ENCODE data around the gene LRRC2. TPM values are rescaled to one million over a fixed set of nuclear protein-coding genes. Genes with fewer than 3 reads are reported as not detected.
"Not testable (repeated sequence)": the region's sequence is repeated elsewhere in the genome, so short reads cannot be mapped to it uniquely, and the experiment has no call there.

LRRC2 gene
- total and polyA plus RNA-seq, 4 experiments from 2014 or later, result 0.09 to 1.0 (median 0.50) TPM; not detected in 1

DNA sequence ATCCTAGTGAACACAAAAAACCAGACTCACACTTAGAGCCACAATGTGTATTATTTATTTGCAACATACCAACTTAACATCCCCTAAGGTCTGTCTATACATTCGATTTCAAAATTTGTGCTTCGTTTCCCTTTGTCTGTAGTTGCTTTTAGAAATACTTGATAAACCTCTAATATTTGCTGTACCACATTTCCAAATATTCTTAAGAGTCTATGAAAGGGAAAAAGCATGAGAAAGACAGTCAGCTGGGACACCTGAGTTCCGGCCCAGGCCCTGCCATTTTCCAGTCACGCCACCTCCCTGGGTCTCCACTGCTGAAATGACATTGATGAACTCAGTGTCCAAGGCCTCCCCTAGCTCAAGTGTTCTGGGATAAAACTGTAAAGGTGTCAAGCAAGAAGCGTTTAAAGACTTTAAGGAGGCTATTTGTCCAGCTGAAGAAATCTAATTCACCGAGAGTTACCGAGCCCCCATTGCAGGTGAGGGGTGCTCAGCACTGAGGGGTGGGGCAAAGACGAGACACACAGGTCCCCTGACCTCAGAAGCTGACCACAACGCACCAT, 26.6 kb downstream of the LRRC2 start:
- intact Hi-C loops (cut with micrococcal nuclease), result loop anchor here (1.0 to 2.0 kb wide), 2 partner anchors 19 kb away; no protein-coding TSS in a partner anchor
- Histone ChIP-seq H3K4me3 (ENCODE audit: low read length in 2 of 2) (peak overlapping the region; percentile 5 to 42), H3K27ac (ENCODE audit: low read depth, low read length) (peak overlapping the region; percentile 51), H3K9me3 (ENCODE audit: control insufficient read depth in 1 of 2, low read length in 2 of 2) (no peaks in the 10 kb centered on the region), H3K27me3 (ENCODE audit: insufficient read depth, low read length) (no peaks in the 10 kb centered on the region), H3K4me1 (ENCODE audit: insufficient read depth, low read length) (peaks cover 52% of the 10 kb centered on the region), H3K36me3 (ENCODE audit: insufficient read depth, low read length) (no peaks in the 10 kb centered on the region)
- ChIA-PET CTCF (ENCODE audit: partially characterized antibody) (interaction anchor here (0.7 to 8.6 kb wide), 11 partner anchors 9 to 91 kb away, joined by 3 to 118 read pairs (median 5); partner anchors contain the start of gene RTP3), POLR2A (ENCODE audit: partially characterized antibody) (interaction anchor here (0.7 to 2.9 kb wide), 15 partner anchors 10 to 850 kb away, joined by 3 to 46 read pairs (median 4); no protein-coding TSS in a partner anchor)
- no peak for DNase-seq
- H3K9me3 Mint-ChIP-seq, result peaks cover 0 to 1% (median 0%) of the 10 kb centered on the region in 8 donors
- H3K27me3 Mint-ChIP-seq, result no peaks in the 10 kb centered on the region
- peak overlapping the region; percentile 88 to 97 (median 96) for H3K27ac Mint-ChIP-seq
- no peaks in the 10 kb centered on the region for H3K36me3 Mint-ChIP-seq
- H3K4me1 Mint-ChIP-seq, result peaks cover 29 to 60% (median 46%) of the 10 kb centered on the region in 4 donors
- H3K4me3 Mint-ChIP-seq, result peak overlapping the region; percentile 65 to 85 (median 78)

DNA sequence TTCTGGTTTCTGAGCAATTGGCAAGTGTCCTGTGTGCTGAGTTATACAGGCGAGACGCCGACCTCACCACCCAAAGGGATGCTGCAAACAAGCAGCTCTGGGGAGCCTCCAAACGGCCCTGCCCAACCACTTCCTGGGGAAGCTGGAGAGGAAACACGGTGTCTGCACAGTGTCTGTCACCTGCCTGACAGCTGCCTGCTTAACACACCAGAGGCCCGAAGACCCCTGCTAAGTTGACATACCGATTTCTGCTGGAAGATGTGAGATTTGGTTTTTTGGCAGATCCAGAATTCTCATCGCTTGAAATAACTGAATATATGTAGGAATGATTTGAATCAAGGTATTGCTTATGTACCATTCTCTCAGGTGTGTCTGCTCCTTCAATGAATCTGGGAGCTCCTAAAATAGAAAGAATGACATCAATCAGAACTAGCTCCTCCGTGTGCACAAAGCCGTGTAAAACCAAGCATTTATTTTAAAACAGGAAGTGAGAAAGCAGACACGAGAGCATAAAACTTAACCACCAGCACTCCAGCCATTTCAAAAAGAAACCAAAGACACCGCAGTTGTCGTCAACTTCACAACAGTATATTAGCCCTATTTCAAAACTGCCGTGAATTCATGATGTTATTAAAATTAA, 27.2 kb downstream of the LRRC2 start:
- Histone ChIP-seq H3K36me3 (ENCODE audit: insufficient read depth, low read length) (no peaks in the 10 kb centered on the region), H3K9me3 (ENCODE audit: control insufficient read depth in 1 of 2, low read length in 2 of 2) (no peaks in the 10 kb centered on the region), H3K27ac (ENCODE audit: low read depth, low read length) (peak overlapping the region; percentile 51), H3K4me1 (ENCODE audit: insufficient read depth, low read length) (peaks cover 52% of the 10 kb centered on the region), H3K27me3 (ENCODE audit: insufficient read depth, low read length) (no peaks in the 10 kb centered on the region), H3K4me3 (ENCODE audit: low read length in 2 of 2) (peak overlapping the region; percentile 5 to 42)
- Mint-ChIP-seq H3K4me3 (peak overlapping the region; percentile 65 to 85 (median 78)), H3K27me3 (no peaks in the 10 kb centered on the region), H3K9me3 (peaks cover 0 to 1% (median 0%) of the 10 kb centered on the region in 8 donors), H3K36me3 (no peaks in the 10 kb centered on the region), H3K4me1 (peaks cover 29 to 60% (median 46%) of the 10 kb centered on the region in 4 donors), H3K27ac (peak overlapping the region; percentile 88 to 97 (median 96))
- CTCF ChIA-PET (ENCODE audit: partially characterized antibody), result interaction anchor here (1.1 to 8.6 kb wide), 11 partner anchors 9 to 91 kb away, joined by 3 to 118 read pairs (median 5); partner anchors contain the start of gene RTP3
- intact Hi-C loops (cut with micrococcal nuclease), result loop anchor here (1.0 to 2.0 kb wide), 3 partner anchors 18 to 51 kb away; no protein-coding TSS in a partner anchor
- POLR2A ChIA-PET (ENCODE audit: partially characterized antibody), result interaction anchor here (0.6 to 2.9 kb wide), 17 partner anchors 10 to 849 kb away, joined by 3 to 46 read pairs (median 4); partner anchors contain the start of gene CCR5
- DNase-seq, result peak; percentile 83 to 95 (median 86)

DNA sequence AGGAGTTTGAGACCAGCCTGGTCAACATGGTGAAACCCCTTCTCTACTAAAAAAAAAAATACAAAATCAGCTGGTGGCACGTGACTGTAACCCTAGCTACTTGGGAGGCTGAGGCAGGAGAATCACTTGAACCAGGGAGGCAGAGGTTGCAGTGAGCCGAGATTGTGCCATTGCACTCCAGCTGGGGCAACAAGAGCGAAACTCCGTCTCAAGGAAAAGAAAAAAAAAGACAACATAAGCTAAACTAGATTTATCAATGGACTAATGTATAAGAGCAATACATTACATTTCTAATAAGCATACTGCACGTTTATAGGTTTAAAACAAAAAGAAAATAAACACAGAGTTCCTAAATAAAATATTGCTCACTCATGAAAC, 27.7 kb downstream of the LRRC2 start:
- peak overlapping the region; percentile 88 to 97 (median 96) for H3K27ac Mint-ChIP-seq
- H3K36me3 Mint-ChIP-seq; DNase-seq; H3K9me3 Mint-ChIP-seq; H3K27me3 Mint-ChIP-seq; H3K9me3 ChIP-seq (ENCODE audit: control insufficient read depth in 1 of 2, low read length in 2 of 2); H3K36me3 ChIP-seq (ENCODE audit: insufficient read depth, low read length); H3K4me3 ChIP-seq (ENCODE audit: low read length in 2 of 2); H3K27me3 ChIP-seq (ENCODE audit: insufficient read depth, low read length): not testable (repeated sequence)
- intact Hi-C loops (cut with micrococcal nuclease), result loop anchor here (1.0 to 2.0 kb wide), 2 partner anchors 18 to 50 kb away; no protein-coding TSS in a partner anchor
- POLR2A ChIA-PET (ENCODE audit: partially characterized antibody), result interaction anchor here (0.6 to 2.9 kb wide), 17 partner anchors 11 to 849 kb away, joined by 3 to 46 read pairs (median 4); partner anchors contain the start of gene CCR5
- H3K4me1 Mint-ChIP-seq, result peaks cover 29 to 60% (median 46%) of the 10 kb centered on the region in 4 donors
- Histone ChIP-seq H3K27ac (ENCODE audit: low read depth, low read length) (peak overlapping the region; percentile 51), H3K4me1 (ENCODE audit: insufficient read depth, low read length) (peaks cover 52% of the 10 kb centered on the region)
- CTCF ChIA-PET (ENCODE audit: partially characterized antibody), result interaction anchor here (1.1 to 8.6 kb wide), 11 partner anchors 10 to 92 kb away, joined by 3 to 118 read pairs (median 5); partner anchors contain the start of gene RTP3
- peak overlapping the region; percentile 65 to 85 (median 78) for H3K4me3 Mint-ChIP-seq

DNA sequence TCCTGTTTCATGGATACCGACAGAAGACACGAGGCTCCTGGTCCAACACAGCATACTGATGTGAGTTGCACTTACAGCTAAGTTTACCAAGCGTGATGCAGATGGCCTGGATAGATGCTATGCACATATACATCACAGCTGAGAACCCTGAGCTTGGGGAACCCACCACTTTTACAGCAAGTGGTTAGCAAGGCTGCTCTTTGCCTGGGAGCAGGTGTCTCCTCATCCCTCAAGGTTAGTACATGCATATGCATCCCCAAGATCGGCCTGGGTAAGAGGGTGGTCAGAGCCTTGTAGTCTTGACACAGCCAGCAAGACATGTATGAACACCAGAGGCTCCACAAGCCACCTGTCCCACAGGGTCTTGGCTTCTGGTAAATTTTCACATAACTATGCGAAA, 28.3 kb downstream of the LRRC2 start:
- no peaks in the 10 kb centered on the region for H3K27me3 Mint-ChIP-seq
- no peaks in the 10 kb centered on the region for H3K27me3 ChIP-seq (ENCODE audit: insufficient read depth, low read length)
- no peaks in the 10 kb centered on the region for H3K36me3 Mint-ChIP-seq
- H3K4me3 ChIP-seq (ENCODE audit: low read length in 2 of 2), result no peak overlapping the region
- H3K4me1 ChIP-seq (ENCODE audit: insufficient read depth, low read length), result peaks cover 52% of the 10 kb centered on the region
- peak overlapping the region; percentile 84 to 97 (median 94) for H3K27ac Mint-ChIP-seq
- ChIA-PET POLR2A (ENCODE audit: partially characterized antibody) (interaction anchor here (0.8 to 2.9 kb wide), 5 partner anchors 12 to 92 kb away, joined by 4 to 46 read pairs (median 12); no protein-coding TSS in a partner anchor), CTCF (ENCODE audit: partially characterized antibody) (interaction anchor here (1.2 to 8.6 kb wide), 6 partner anchors 10 to 49 kb away, joined by 3 to 118 read pairs (median 22); partner anchors contain the start of gene RTP3)
- H3K9me3 ChIP-seq (ENCODE audit: control insufficient read depth in 1 of 2, low read length in 2 of 2), result no peaks in the 10 kb centered on the region
- intact Hi-C loops (cut with micrococcal nuclease), result loop anchor here (1.0 to 2.0 kb wide), 2 partner anchors 17 to 49 kb away; no protein-coding TSS in a partner anchor
- no peak for DNase-seq
- H3K36me3 ChIP-seq (ENCODE audit: insufficient read depth, low read length), result no peaks in the 10 kb centered on the region
- H3K4me3 Mint-ChIP-seq, result peak overlapping the region in 7 of 8 donors; percentile 49 to 85 (median 71)
- H3K4me1 Mint-ChIP-seq, result peaks cover 29 to 59% (median 44%) of the 10 kb centered on the region in 4 donors
- H3K9me3 Mint-ChIP-seq, result peaks cover 0 to 1% (median 0%) of the 10 kb centered on the region in 8 donors
- H3K27ac ChIP-seq (ENCODE audit: low read depth, low read length), result no peak overlapping the region

DNA sequence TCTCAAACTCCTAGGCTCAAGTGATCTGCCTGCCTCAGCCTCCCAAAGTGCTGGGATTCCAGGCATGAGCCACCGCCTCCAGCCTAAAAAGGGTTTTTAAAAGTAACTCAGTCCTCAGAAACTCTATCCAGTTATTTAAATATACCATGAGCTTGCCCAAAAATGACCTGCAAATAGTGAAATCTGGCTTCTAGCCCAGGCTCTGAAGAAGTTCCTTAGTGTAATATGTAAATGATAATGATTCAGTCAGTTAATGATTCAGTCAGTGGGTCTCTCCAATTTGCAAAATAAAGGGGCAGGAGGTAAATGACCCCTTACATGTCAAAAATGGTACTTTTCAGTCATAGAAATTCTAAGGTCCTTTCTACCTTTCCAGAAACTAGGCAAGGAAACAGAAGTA, 28.8 kb downstream of the LRRC2 start:
- no peak overlapping the region for H3K4me3 ChIP-seq (ENCODE audit: low read length in 2 of 2)
- intact Hi-C loops (cut with micrococcal nuclease), result no loop called here
- ChIA-PET POLR2A (ENCODE audit: partially characterized antibody) (interaction anchor here (2.4 to 2.5 kb wide), 2 partner anchors 21 to 41 kb away, joined by 11 to 25 read pairs; no protein-coding TSS in a partner anchor), CTCF (ENCODE audit: partially characterized antibody) (interaction anchor here (3.1 to 8.6 kb wide), 2 partner anchors 20 to 48 kb away, joined by 34 to 118 read pairs; no protein-coding TSS in a partner anchor)
- H3K27me3 ChIP-seq (ENCODE audit: insufficient read depth, low read length), result no peaks in the 10 kb centered on the region
- Mint-ChIP-seq H3K4me1 (peaks cover 29 to 56% (median 43%) of the 10 kb centered on the region in 4 donors), H3K9me3 (peaks cover 0 to 1% (median 0%) of the 10 kb centered on the region in 8 donors), H3K36me3 (no peaks in the 10 kb centered on the region), H3K27ac (peak overlapping the region in 2 of 7 donors; percentile 29 to 88), H3K4me3 (no peak overlapping the region), H3K27me3 (no peaks in the 10 kb centered on the region)
- peaks cover 52% of the 10 kb centered on the region for H3K4me1 ChIP-seq (ENCODE audit: insufficient read depth, low read length)
- DNase-seq, result no peak
- no peaks in the 10 kb centered on the region for H3K36me3 ChIP-seq (ENCODE audit: insufficient read depth, low read length)
- no peak overlapping the region for H3K27ac ChIP-seq (ENCODE audit: low read depth, low read length)
- no peaks in the 10 kb centered on the region for H3K9me3 ChIP-seq (ENCODE audit: control insufficient read depth in 1 of 2, low read length in 2 of 2)

DNA sequence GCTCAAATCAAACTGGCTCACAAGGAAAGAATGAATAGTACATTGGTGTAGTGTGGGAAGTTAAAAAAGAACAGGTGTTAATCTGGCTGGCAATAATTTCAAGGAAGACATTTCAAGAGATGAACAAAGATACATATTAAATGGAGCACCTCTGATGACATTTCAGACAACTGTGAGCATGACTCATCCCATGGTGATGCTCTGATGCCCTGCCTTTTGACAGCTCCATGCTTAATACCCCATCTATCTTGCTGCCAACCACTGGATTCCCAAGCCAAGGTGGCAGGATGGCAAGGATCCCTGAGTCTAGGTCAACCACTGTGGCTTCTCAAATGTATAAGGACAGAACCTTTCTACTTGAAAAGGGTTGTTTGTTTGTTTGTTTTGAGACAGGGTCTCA, 29.3 kb downstream of the LRRC2 start:
- H3K9me3 Mint-ChIP-seq, result peaks cover 0 to 1% (median 0%) of the 10 kb centered on the region in 8 donors
- intact Hi-C loops (cut with micrococcal nuclease), result no loop called here

More for the DNA sequence above, 29.3 kb downstream of the LRRC2 start:
- Mint-ChIP-seq H3K27me3 (no peaks in the 10 kb centered on the region), H3K4me3 (peak overlapping the region in 1 of 8 donors; percentile 47), H3K36me3 (no peaks in the 10 kb centered on the region), H3K27ac (peak overlapping the region in 4 of 7 donors; percentile 38 to 48 (median 43)), H3K4me1 (peaks cover 28 to 51% (median 39%) of the 10 kb centered on the region in 4 donors)
- H3K4me1 ChIP-seq (ENCODE audit: insufficient read depth, low read length), result peaks cover 46% of the 10 kb centered on the region
- CTCF ChIA-PET (ENCODE audit: partially characterized antibody), result interaction anchor here (8.6 kb wide), 1 partner anchor 48 kb away, joined by 118 read pairs; no protein-coding TSS in a partner anchor
- no peak overlapping the region for H3K4me3 ChIP-seq (ENCODE audit: low read length in 2 of 2)
- no peak overlapping the region for H3K27ac ChIP-seq (ENCODE audit: low read depth, low read length)
- POLR2A ChIA-PET (ENCODE audit: partially characterized antibody), result no interaction called here
- no peaks in the 10 kb centered on the region for H3K36me3 ChIP-seq (ENCODE audit: insufficient read depth, low read length)
- no peaks in the 10 kb centered on the region for H3K9me3 ChIP-seq (ENCODE audit: control insufficient read depth in 1 of 2, low read length in 2 of 2)
- no peaks in the 10 kb centered on the region for H3K27me3 ChIP-seq (ENCODE audit: insufficient read depth, low read length)
- no peak for DNase-seq

All from CD4-positive, alpha-beta memory T cell (primary cell).